Keratinocyte (primary cell): ENCODE data around the gene CLEC16A. TPM values are rescaled to one million over a fixed set of nuclear protein-coding genes. Genes with fewer than 3 reads are reported as not detected.

Experiments
- DNase-seq: peaks from one replicate; pipeline ENCODE4 v3.0.0-alpha.2; 2011; ENCODE audit warnings: low read depth, missing footprints, low spot score
- FAIRE-seq: peaks from 2 replicates; lab custom pipeline; 2011; peaks lifted over from hg19 to GRCh38; lab: Jason Lieb, UNC
- H2AFZ ChIP-seq: 2 replicates; pipeline ENCODE4 v1.6.0; 2012; ENCODE audit warnings: low read length, control low read depth, inconsistent platforms; ENCODE audit not compliant: control insufficient read depth
- H3K27ac ChIP-seq: 2 replicates; pipeline ENCODE4 v1.5.1; 2011; ENCODE audit warnings: low read length; ENCODE audit not compliant: control insufficient read depth, insufficient read depth
- H3K27me3 ChIP-seq: 3 replicates; pipeline ENCODE4 v1.6.0; 2011; ENCODE audit warnings: low read length; ENCODE audit not compliant: control insufficient read depth, insufficient read depth; ENCODE audit errors: extremely low read depth
- H3K36me3 ChIP-seq, 2 experiments: 2 replicates in 1 of 2; 3 replicates in 1 of 2; pipeline ENCODE4 v1.5.1; 2011; ENCODE audit warnings: low read length in 2 of 2, mild to moderate bottlenecking in 1 of 2; ENCODE audit not compliant: control insufficient read depth in 2 of 2, insufficient read depth in 2 of 2; ENCODE audit errors: extremely low read depth in 1 of 2
- H3K4me1 ChIP-seq: 3 replicates; pipeline ENCODE4 v1.5.1; 2011; ENCODE audit warnings: low read length; ENCODE audit not compliant: control insufficient read depth, insufficient read depth; ENCODE audit errors: extremely low read depth
- H3K4me2 ChIP-seq: 3 replicates; pipeline ENCODE4 v1.6.0; 2011; ENCODE audit warnings: low read depth, low read length; ENCODE audit not compliant: control insufficient read depth, insufficient read depth; ENCODE audit errors: extremely low read depth
- H3K4me3 ChIP-seq, 3 experiments: fragments of 200-600 bp in 1 of 3; sonication (generic) in 1 of 3; 2 replicates in 2 of 3; 3 replicates in 1 of 3; pipeline ENCODE4 v1.5.1; 2011 to 2016; ENCODE audit warnings: low read length in 3 of 3, mild to moderate bottlenecking in 3 of 3, control low read depth in 2 of 3, inconsistent platforms in 1 of 3, low read depth in 1 of 3, mixed read lengths in 1 of 3, mixed run types in 1 of 3, moderate library complexity in 1 of 3; ENCODE audit not compliant: control insufficient read depth in 2 of 3, insufficient read depth in 2 of 3; ENCODE audit errors: extremely low read depth in 1 of 3
- H3K79me2 ChIP-seq: 2 replicates; pipeline ENCODE4 v1.6.0; 2012; ENCODE audit warnings: low read length; ENCODE audit not compliant: control insufficient read depth, insufficient read depth
- H3K9ac ChIP-seq: 3 replicates; pipeline ENCODE4 v1.6.0; 2011; ENCODE audit warnings: low read length; ENCODE audit not compliant: control insufficient read depth, insufficient read depth; ENCODE audit errors: extremely low read depth
- H3K9me1 ChIP-seq: 3 replicates; pipeline ENCODE4 v1.6.0; 2011; ENCODE audit warnings: low read length; ENCODE audit not compliant: control insufficient read depth, insufficient read depth; ENCODE audit errors: extremely low read depth
- H3K9me3 ChIP-seq: 2 replicates; pipeline ENCODE4 v1.5.1; 2012; ENCODE audit warnings: low read depth, low read length; ENCODE audit not compliant: control insufficient read depth
- H4K20me1 ChIP-seq: 3 replicates; pipeline ENCODE4 v1.6.0; 2011; ENCODE audit warnings: low read length; ENCODE audit not compliant: control insufficient read depth, insufficient read depth; ENCODE audit errors: extremely low read depth
- EZH2 ChIP-seq: IDR thresholded peaks from one replicate; pipeline ENCODE4 v1.6.1; 2012; ENCODE audit warnings: inconsistent platforms, mild to moderate bottlenecking, low read length, moderate library complexity
- dilution Hi-C: fragments of 300-500 bp; cut with MboI; formaldehyde crosslinking; loops from one replicate; pipeline ENCODE4 v1.7.0; 2020; ENCODE audit warnings: low sequenced_read_pairs; ENCODE audit not compliant: extremely low pct_ligation_motif_present
- polyA plus RNA-seq, 5 experiments: library from polyadenylated mRNA; depleted of rRNA in 3 of 5; stranded (reverse) in 3 of 5; stranded (forward) in 1 of 5; unstranded in 1 of 5; fragments of >200 nt; gene quantifications; 1 replicate in 1 of 5; 2 replicates in 3 of 5; 3 replicates in 1 of 5; pipeline versions ENCODE4 v1.2.1 to v1.2.3, GENCODE V29; 2011 to 2012; ENCODE audit warnings: missing spikeins in 2 of 5, low read depth in 1 of 5, low replicate concordance in 1 of 5
- TF ChIP-seq, protein P1 (sequence below), 3 experiments: IDR thresholded peaks in 1 of 3; conservative IDR thresholded peaks in 1 of 3; optimal IDR thresholded peaks in 1 of 3; 2 replicates in 2 of 3; 3 replicates in 1 of 3; pipeline versions ENCODE3 to v1.5.1; 2011; ENCODE audit warnings: low read length in 3 of 3, mild to moderate bottlenecking in 3 of 3, moderate library complexity in 2 of 3, control low read depth in 1 of 3, inconsistent platforms in 1 of 3; ENCODE audit not compliant: insufficient read depth in 2 of 3; ENCODE audit errors: extremely low read depth in 1 of 3

The CLEC16A gene
- polyA plus RNA-seq, 1 donor (not counting 4 experiments of a cell fraction or from before 2014, with no cell fraction given): 9.5 TPM

DNA sequence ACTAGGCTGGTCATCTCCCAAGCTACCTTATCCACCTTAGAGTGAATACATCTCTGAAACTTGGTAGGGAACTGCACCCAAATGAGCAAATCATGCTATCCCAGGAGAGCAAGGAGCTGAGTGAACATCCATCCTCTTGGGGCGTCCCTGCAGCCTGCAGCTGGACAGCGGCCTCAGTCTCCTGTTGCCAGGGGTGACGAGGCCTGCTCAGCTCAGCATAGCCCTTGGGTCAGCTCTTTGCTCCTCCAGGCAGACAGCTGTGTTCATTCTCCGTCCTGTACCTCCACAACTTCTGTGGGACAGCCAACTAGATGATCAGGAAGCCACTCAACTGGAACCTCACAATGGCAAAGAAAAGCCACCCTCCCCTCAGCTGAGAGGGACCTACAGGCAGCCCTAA lies 199.8 kb downstream of the CLEC16A start:
- DNase-seq (no peak), FAIRE-seq (no peak)
- H3K9ac ChIP-seq: no peak overlapping the region
- no peaks in the 10 kb centered on the region for H3K9me3 ChIP-seq
- no peak for TF ChIP-seq EZH2
- TF ChIP-seq, protein P1, sequence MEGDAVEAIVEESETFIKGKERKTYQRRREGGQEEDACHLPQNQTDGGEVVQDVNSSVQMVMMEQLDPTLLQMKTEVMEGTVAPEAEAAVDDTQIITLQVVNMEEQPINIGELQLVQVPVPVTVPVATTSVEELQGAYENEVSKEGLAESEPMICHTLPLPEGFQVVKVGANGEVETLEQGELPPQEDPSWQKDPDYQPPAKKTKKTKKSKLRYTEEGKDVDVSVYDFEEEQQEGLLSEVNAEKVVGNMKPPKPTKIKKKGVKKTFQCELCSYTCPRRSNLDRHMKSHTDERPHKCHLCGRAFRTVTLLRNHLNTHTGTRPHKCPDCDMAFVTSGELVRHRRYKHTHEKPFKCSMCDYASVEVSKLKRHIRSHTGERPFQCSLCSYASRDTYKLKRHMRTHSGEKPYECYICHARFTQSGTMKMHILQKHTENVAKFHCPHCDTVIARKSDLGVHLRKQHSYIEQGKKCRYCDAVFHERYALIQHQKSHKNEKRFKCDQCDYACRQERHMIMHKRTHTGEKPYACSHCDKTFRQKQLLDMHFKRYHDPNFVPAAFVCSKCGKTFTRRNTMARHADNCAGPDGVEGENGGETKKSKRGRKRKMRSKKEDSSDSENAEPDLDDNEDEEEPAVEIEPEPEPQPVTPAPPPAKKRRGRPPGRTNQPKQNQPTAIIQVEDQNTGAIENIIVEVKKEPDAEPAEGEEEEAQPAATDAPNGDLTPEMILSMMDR (optimal IDR thresholded peaks at IDR 0.05 in 1 of 3, IDR thresholded peaks at IDR 0.05 in 1 of 3, conservative IDR thresholded peaks at IDR 0.05 in 1 of 3; ENCODE audit: extremely low read depth in 1 of 3, insufficient read depth in 2 of 3, low read length in 3 of 3): no peak
- H3K79me2 ChIP-seq: no peaks in the 10 kb centered on the region
- dilution Hi-C loops: no loop called here
- H4K20me1 ChIP-seq: no peaks in the 10 kb centered on the region
- H3K4me2 ChIP-seq: no peak overlapping the region
- H2AFZ ChIP-seq: no peak overlapping the region
- H3K27me3 ChIP-seq: no peaks in the 10 kb centered on the region
- no peak overlapping the region for H3K4me3 ChIP-seq
- no peaks in the 10 kb centered on the region for H3K36me3 ChIP-seq
- H3K27ac ChIP-seq: no peak overlapping the region
- H3K4me1 ChIP-seq: no peaks in the 10 kb centered on the region
- no peaks in the 10 kb centered on the region for H3K9me1 ChIP-seq

DNA sequence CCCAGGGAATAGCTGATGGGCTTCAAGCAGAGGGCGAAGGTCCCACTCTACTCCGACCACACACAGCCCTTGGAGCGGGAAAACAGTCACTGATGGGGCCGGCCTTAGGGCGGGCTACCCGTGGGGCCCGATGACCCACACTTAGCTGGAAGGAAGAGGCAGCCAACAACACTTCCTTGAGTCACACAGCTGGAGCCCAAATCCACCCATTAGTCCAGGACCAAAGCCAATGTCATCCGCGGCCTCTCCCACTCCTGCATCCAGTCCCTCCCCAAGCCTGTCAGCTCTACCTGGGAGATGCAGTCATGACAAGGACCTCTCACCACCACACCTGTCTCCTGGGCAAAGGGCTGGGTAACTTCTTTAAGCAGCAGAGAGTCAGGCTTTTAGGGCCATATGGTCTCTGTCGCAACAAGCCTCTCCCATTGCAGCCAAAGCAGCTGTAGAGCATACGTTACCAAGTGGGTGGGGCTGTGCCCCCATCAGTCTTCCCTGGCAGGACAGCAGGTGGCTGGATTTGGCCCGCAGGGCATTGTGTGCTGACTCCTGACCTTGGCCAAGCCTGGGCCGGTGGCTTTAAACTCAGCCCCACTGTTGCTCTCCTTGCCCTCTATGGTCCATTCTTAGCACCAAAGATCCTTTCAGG lies 200.9 kb downstream of the CLEC16A start:
- Histone ChIP-seq H3K4me3 (no peak overlapping the region), H3K36me3 (no peaks in the 10 kb centered on the region), H2AFZ (no peak overlapping the region), H3K4me2 (no peak overlapping the region), H3K4me1 (no peaks in the 10 kb centered on the region), H3K9me3 (no peaks in the 10 kb centered on the region), H4K20me1 (no peaks in the 10 kb centered on the region), H3K79me2 (no peaks in the 10 kb centered on the region), H3K27me3 (no peaks in the 10 kb centered on the region), H3K9me1 (no peaks in the 10 kb centered on the region), H3K27ac (no peak overlapping the region), H3K9ac (no peak overlapping the region)
- no peak for FAIRE-seq
- dilution Hi-C loops: no loop called here
- no peak for DNase-seq
- no peak for TF ChIP-seq EZH2
- TF ChIP-seq, protein P1 (optimal IDR thresholded peaks at IDR 0.05 in 1 of 3, IDR thresholded peaks at IDR 0.05 in 1 of 3, conservative IDR thresholded peaks at IDR 0.05 in 1 of 3; ENCODE audit: extremely low read depth in 1 of 3, insufficient read depth in 2 of 3, low read length in 3 of 3): no peak
